ENCODE data around the gene REEP1. TPM values are rescaled to one million over a fixed set of nuclear protein-coding genes. Genes with fewer than 3 reads are reported as not detected.

REEP1 gene
- total and polyA plus RNA-seq, 2 of the 8 experiments (the other 6 are each of a cell fraction or from before 2014, with no cell fraction given), result 0.74 to 1.5 TPM

- Histone ChIP-seq H3K79me2 (ENCODE audit: control insufficient read depth in 1 of 2, insufficient read depth in 2 of 2, low read length in 2 of 2) (no peaks in the 10 kb centered on the region), H2BK120ac (replicated peaks; ENCODE audit: low read depth, low read length) (no peak overlapping the region), H3K9me3 (ENCODE audit: insufficient read depth in 2 of 2, low read depth in 1 of 2, low read length in 1 of 2) (no peaks in the 10 kb centered on the region), H3K4me1 (replicated peaks in 1 of 4; ENCODE audit: control insufficient read depth in 3 of 4, insufficient read depth in 4 of 4, low read length in 3 of 4) (no peaks in the 10 kb centered on the region; a peak in 1 of 7 replicates), H2BK5ac (ENCODE audit: low read depth, low read length) (no peak overlapping the region), H4K91ac (replicated peaks; ENCODE audit: insufficient read length, low read length) (no peak overlapping the region), H4K5ac (ENCODE audit: insufficient read length, low read depth, low read length) (no peak overlapping the region), H3K4me2 (ENCODE audit: insufficient read depth in 1 of 2, low read depth in 2 of 2, low read length in 2 of 2) (no peak overlapping the region), H3K14ac (ENCODE audit: insufficient read length) (no peak overlapping the region), H2AFZ (ENCODE audit: low read length) (no peak overlapping the region; the same call in 1 of the 2 replicates), H2AK5ac (ENCODE audit: low read depth, low read length) (no peak overlapping the region), H3K23ac (ENCODE audit: insufficient read length) (no peak overlapping the region), H3K23me2 (ENCODE audit: low read depth, low read length) (no peaks in the 10 kb centered on the region), H2BK15ac (ENCODE audit: low read length) (no peak overlapping the region), H3K27ac (ENCODE audit: low read depth, low read length) (no peak overlapping the region), H3K56ac (replicated peaks; ENCODE audit: insufficient read length, low read depth, low read length) (no peak overlapping the region), H4K8ac (ENCODE audit: extremely low read depth, insufficient read depth, low read length) (no peak overlapping the region), H3K18ac (ENCODE audit: extremely low read depth, low read length) (no peak overlapping the region), H2BK12ac (ENCODE audit: low read depth, low read length) (no peak overlapping the region), H2BK20ac (ENCODE audit: low read length) (no peak overlapping the region), H3K9ac (replicated peaks in 1 of 4; ENCODE audit: extremely low read depth in 1 of 4, low read depth in 3 of 4, low read length in 3 of 4) (no peak overlapping the region), H4K20me1 (replicated peaks in 1 of 2; ENCODE audit: control insufficient read depth in 1 of 2, insufficient read depth in 2 of 2, low read length in 2 of 2) (no peaks in the 10 kb centered on the region), H3K4me3 (ENCODE audit: extremely low read depth in 1 of 4, insufficient read depth in 2 of 4, low read depth in 3 of 4, low read length in 4 of 4) (no peak overlapping the region), H3K79me1 (ENCODE audit: low read depth, low read length) (no peaks in the 10 kb centered on the region), H3K4ac (replicated peaks; ENCODE audit: insufficient read length, low read depth, low read length) (no peak overlapping the region), H3K27me3 (replicated peaks in 1 of 4; ENCODE audit: control insufficient read depth in 3 of 4, extremely low read depth in 1 of 4, insufficient read depth in 3 of 4, low read length in 3 of 4) (no peaks in the 10 kb centered on the region), H3K36me3 (ENCODE audit: control insufficient read depth in 2 of 4, insufficient read depth in 4 of 4, low read length in 3 of 4) (no peaks in the 10 kb centered on the region)
- CTCF ChIA-PET (ENCODE audit: partially characterized antibody), result interaction anchor here (3.3 kb wide), 1 partner anchor 8 kb away, joined by 19 read pairs; no protein-coding TSS in a partner anchor
- 84% methylated on average over 3 of the region's 4 CpGs; no CpG with 5 or more reads in 1 of the 2 experiments for WGBS, 2 experiments (ENCODE audit: extremely low coverage in 1 of 2, insufficient coverage in 1 of 2, insufficient read length in 1 of 2, insufficient replicate concordance in 2 of 2, low coverage in 1 of 2, low lambda C conversion rate in 2 of 2, missing lambda C conversion rate in 1 of 2)
- FAIRE-seq (no peak), DNase-seq (ENCODE audit: low read depth in 1 of 2, low spot score in 2 of 2) (no peak)
- POLR2A ChIA-PET (ENCODE audit: partially characterized antibody), result no interaction called here
- TF ChIP-seq YY1 (IDR thresholded peaks at IDR 0.05; ENCODE audit: low read depth, low read length), result no peak
Observed at GRCh38 chr2:86229221-86229620, 108.2 kb downstream of the REEP1 start.

Data from H1 (cell line).